Measurements from ENCODE around the gene ATAD5.

- no peak for TF ChIP-seq IRF1 (CRISPR knock-in tag; IDR thresholded peaks at IDR 0.05)
- TF ChIP-seq ATF1 (CRISPR knock-in tag; IDR thresholded peaks at IDR 0.05): no peak
- TF ChIP-seq, protein P1, sequence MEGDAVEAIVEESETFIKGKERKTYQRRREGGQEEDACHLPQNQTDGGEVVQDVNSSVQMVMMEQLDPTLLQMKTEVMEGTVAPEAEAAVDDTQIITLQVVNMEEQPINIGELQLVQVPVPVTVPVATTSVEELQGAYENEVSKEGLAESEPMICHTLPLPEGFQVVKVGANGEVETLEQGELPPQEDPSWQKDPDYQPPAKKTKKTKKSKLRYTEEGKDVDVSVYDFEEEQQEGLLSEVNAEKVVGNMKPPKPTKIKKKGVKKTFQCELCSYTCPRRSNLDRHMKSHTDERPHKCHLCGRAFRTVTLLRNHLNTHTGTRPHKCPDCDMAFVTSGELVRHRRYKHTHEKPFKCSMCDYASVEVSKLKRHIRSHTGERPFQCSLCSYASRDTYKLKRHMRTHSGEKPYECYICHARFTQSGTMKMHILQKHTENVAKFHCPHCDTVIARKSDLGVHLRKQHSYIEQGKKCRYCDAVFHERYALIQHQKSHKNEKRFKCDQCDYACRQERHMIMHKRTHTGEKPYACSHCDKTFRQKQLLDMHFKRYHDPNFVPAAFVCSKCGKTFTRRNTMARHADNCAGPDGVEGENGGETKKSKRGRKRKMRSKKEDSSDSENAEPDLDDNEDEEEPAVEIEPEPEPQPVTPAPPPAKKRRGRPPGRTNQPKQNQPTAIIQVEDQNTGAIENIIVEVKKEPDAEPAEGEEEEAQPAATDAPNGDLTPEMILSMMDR (IDR thresholded peaks at IDR 0.05): no peak
- no peak for TF ChIP-seq USF2 (CRISPR knock-in tag; IDR thresholded peaks at IDR 0.05)
- TF ChIP-seq ATF2 (CRISPR knock-in tag; IDR thresholded peaks at IDR 0.05; ENCODE audit: borderline replicate concordance, low read depth): no peak
- no peak for TF ChIP-seq IRF2 (CRISPR knock-in tag; IDR thresholded peaks at IDR 0.05; ENCODE audit: borderline replicate concordance, low read depth)
- TF ChIP-seq ZNF138 (CRISPR knock-in tag; conservative IDR thresholded peaks at IDR 0.05): no peak
- TF ChIP-seq GABPB1 (CRISPR knock-in tag; IDR thresholded peaks at IDR 0.05): no peak
- TF ChIP-seq, protein P2, sequence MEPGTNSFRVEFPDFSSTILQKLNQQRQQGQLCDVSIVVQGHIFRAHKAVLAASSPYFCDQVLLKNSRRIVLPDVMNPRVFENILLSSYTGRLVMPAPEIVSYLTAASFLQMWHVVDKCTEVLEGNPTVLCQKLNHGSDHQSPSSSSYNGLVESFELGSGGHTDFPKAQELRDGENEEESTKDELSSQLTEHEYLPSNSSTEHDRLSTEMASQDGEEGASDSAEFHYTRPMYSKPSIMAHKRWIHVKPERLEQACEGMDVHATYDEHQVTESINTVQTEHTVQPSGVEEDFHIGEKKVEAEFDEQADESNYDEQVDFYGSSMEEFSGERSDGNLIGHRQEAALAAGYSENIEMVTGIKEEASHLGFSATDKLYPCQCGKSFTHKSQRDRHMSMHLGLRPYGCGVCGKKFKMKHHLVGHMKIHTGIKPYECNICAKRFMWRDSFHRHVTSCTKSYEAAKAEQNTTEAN (CRISPR knock-in tag; IDR thresholded peaks at IDR 0.05): no peak
- TF ChIP-seq ZNF121 (CRISPR knock-in tag; IDR thresholded peaks at IDR 0.05): no peak
- no peak for TF ChIP-seq CREB1 (CRISPR knock-in tag; IDR thresholded peaks at IDR 0.05)
- no peak for TF ChIP-seq NFE2L1 (CRISPR knock-in tag; IDR thresholded peaks at IDR 0.05)
- TF ChIP-seq, protein P3, sequence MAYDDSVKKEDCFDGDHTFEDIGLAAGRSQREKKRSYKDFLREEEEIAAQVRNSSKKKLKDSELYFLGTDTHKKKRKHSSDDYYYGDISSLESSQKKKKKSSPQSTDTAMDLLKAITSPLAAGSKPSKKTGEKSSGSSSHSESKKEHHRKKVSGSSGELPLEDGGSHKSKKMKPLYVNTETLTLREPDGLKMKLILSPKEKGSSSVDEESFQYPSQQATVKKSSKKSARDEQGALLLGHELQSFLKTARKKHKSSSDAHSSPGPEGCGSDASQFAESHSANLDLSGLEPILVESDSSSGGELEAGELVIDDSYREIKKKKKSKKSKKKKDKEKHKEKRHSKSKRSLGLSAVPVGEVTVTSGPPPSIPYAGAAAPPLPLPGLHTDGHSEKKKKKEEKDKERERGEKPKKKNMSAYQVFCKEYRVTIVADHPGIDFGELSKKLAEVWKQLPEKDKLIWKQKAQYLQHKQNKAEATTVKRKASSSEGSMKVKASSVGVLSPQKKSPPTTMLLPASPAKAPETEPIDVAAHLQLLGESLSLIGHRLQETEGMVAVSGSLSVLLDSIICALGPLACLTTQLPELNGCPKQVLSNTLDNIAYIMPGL (CRISPR knock-in tag; IDR thresholded peaks at IDR 0.05): no peak
Observed at GRCh38 chr17:30921544-30922196, 89.9 kb downstream of the ATAD5 start, which contains the start of gene ADAP2.
